K562 (cell line): Measurements from ENCODE around the gene SYNGR1. TPM values are rescaled to one million over a fixed set of nuclear protein-coding genes. Genes with fewer than 3 reads are reported as not detected.

Experiments used
- ATAC-seq: fragments of 200-7000 bp; cut with Tn5 transposase; 3 replicates; pipeline ENCODE4 v1.9.1; 2020; ENCODE audit warnings: moderate library complexity
- BruUV-seq: library from RNA; stranded (reverse); fragments of 400-500 nt; replicated peaks from 2 replicates; lab custom pipeline; 2021; lab: Mats Ljungman, UMichigan
- CTCF ChIA-PET: fragments of 300-600 bp; formaldehyde crosslinking; extraction: SDS; loops from one replicate; lab custom pipeline; 2021; ENCODE audit warnings: low intra/inter-chr PET ratio; lab: Yijun Ruan, JAX
- POLR2A ChIA-PET: fragments of 300-600, 350-650 bp; sonication (Branson Sonifier 250); formaldehyde crosslinking; extraction: SDS; loops from one replicate; lab custom pipeline; 2021; ENCODE audit warnings: antibody characterized with exemption, inconsistent platforms; lab: Yijun Ruan, JAX
- DNase-seq, 4 experiments: peaks; one replicate each; pipeline versions ENCODE4 v3.0.0 to v3.0.0-alpha.2; 2011 to 2018; ENCODE audit warnings: low spot score in 3 of 4, mixed read lengths in 3 of 4; ENCODE audit errors: extremely low read depth in 1 of 4
- FAIRE-seq: peaks from 2 replicates; lab custom pipeline; 2011; peaks lifted over from hg19 to GRCh38; lab: Jason Lieb, UNC
- H2AFZ ChIP-seq: 2 replicates; pipeline ENCODE4 v1.6.0; 2011; ENCODE audit warnings: low read depth, low read length, control low read depth, inconsistent platforms
- H3K27ac ChIP-seq: fragments of 200-600 bp; 3 replicates; pipeline ENCODE4 v1.8.0; 2011; ENCODE audit warnings: low read depth, mild to moderate bottlenecking, control low read depth, inconsistent platforms, low read length, moderate library complexity, mixed read lengths; ENCODE audit errors: extremely low read depth
- H3K27me3 ChIP-seq, 2 experiments: fragments of 300-600 bp in 1 of 2; 2 replicates in 1 of 2; 3 replicates in 1 of 2; pipeline versions ENCODE4 v1.6.0 to v1.8.0; 2011; ENCODE audit warnings: inconsistent platforms in 2 of 2, low read length in 2 of 2, mild to moderate bottlenecking in 1 of 2, mixed read lengths in 1 of 2, moderate library complexity in 1 of 2; ENCODE audit not compliant: control insufficient read depth in 2 of 2, insufficient read depth in 2 of 2
- H3K36me3 ChIP-seq: fragments of 300-600 bp; 3 replicates; pipeline ENCODE4 v1.8.0; 2011; ENCODE audit warnings: mild to moderate bottlenecking, low read length, inconsistent platforms; ENCODE audit not compliant: control insufficient read depth, insufficient read depth
- H3K4me1 ChIP-seq, 2 experiments: fragments of 200-600 bp in 1 of 2; replicated peaks in 1 of 2; 2 replicates in 1 of 2; 3 replicates in 1 of 2; pipeline versions ENCODE4 v1.5.1 to v1.8.0; 2011; ENCODE audit warnings: inconsistent platforms in 2 of 2, low read length in 2 of 2, mild to moderate bottlenecking in 1 of 2, mixed read lengths in 1 of 2, moderate library complexity in 1 of 2; ENCODE audit not compliant: control insufficient read depth in 2 of 2, insufficient read depth in 2 of 2
- H3K4me2 ChIP-seq: 2 replicates; pipeline ENCODE4 v1.6.1; 2011; ENCODE audit warnings: low read length, control low read depth, inconsistent platforms, mixed read lengths; ENCODE audit not compliant: insufficient read depth
- H3K4me3 ChIP-seq: fragments of 200-600 bp; sonication (generic), shearing (Covaris generic); 2 replicates; pipeline ENCODE4 v1.5.1; 2016; ENCODE audit warnings: control low read depth, inconsistent platforms
- H3K79me2 ChIP-seq: fragments of 200-600 bp; 3 replicates; pipeline ENCODE4 v1.8.0; 2011; ENCODE audit warnings: low read length, inconsistent platforms; ENCODE audit not compliant: control insufficient read depth, insufficient read depth
- H3K9ac ChIP-seq, 2 experiments: 2 replicates each; pipeline versions ENCODE4 v1.6.0 to v1.6.1; 2011; ENCODE audit warnings: low read depth in 2 of 2, low read length in 2 of 2, control low read depth in 1 of 2, inconsistent platforms in 1 of 2, mild to moderate bottlenecking in 1 of 2, mixed read lengths in 1 of 2; ENCODE audit not compliant: insufficient read depth in 1 of 2
- H3K9me1 ChIP-seq: one replicate; pipeline ENCODE4 v1.6.0; 2011; ENCODE audit warnings: inconsistent platforms, mild to moderate bottlenecking, low read length, moderate library complexity; ENCODE audit not compliant: control insufficient read depth, insufficient read depth
- H3K9me3 ChIP-seq: replicated peaks from 2 replicates; pipeline ENCODE4 v1.5.1; 2011; ENCODE audit warnings: low read depth, low read length, inconsistent platforms; ENCODE audit not compliant: control insufficient read depth, insufficient read depth
- H4K20me1 ChIP-seq: replicated peaks from 2 replicates; pipeline ENCODE4 v1.6.1; 2011; ENCODE audit warnings: low read length, inconsistent platforms, mixed read lengths; ENCODE audit not compliant: control insufficient read depth, insufficient read depth
- ARID3B ChIP-seq: fragments of 250-450 bp; sonication (Bioruptor Pico); IDR thresholded peaks from 2 replicates; pipeline ENCODE4 v1.4.0; 2020; ENCODE audit warnings: borderline replicate concordance
- BACH1 ChIP-seq: fragments of 200-800 bp; sonication (Bioruptor generic); IDR thresholded peaks from 2 replicates; pipeline ENCODE4 v1.6.1; 2016; ENCODE audit warnings: missing genetic modification characterization, missing compliant biosample characterization
- BDP1 ChIP-seq: IDR thresholded peaks from 3 replicates; pipeline ENCODE4 v1.6.1; 2011; ENCODE audit not compliant: insufficient read length, insufficient read depth
- HDGF ChIP-seq: fragments of 450-650 bp; IDR thresholded peaks from 2 replicates; pipeline ENCODE4 v1.6.1; 2016
- HINFP ChIP-seq: fragments of 450-650 bp; conservative IDR thresholded peaks from 2 replicates; pipeline ENCODE4 v1.6.1; 2016; ENCODE audit warnings: missing genetic modification characterization, low read depth, mild to moderate bottlenecking, control low read depth, missing compliant biosample characterization
- KLF16 ChIP-seq: IDR thresholded peaks from 2 replicates; pipeline ENCODE4 v1.6.1; 2016; ENCODE audit warnings: antibody characterized with exemption
- MECOM ChIP-seq: fragments of 250-450 bp; sonication (Bioruptor Pico); IDR thresholded peaks from 2 replicates; pipeline ENCODE4 v1.8.0; 2022; ENCODE audit warnings: inconsistent platforms
- NCOR1 ChIP-seq: fragments of 450-650 bp; IDR thresholded peaks from 2 replicates; pipeline ENCODE4 v1.6.1; 2016; ENCODE audit warnings: mild to moderate bottlenecking, moderate library complexity
- OTX1 ChIP-seq: fragments of 450-650 bp; formaldehyde crosslinking; IDR thresholded peaks from 2 replicates; pipeline ENCODE4 v1.4.0; 2022; ENCODE audit warnings: mild to moderate bottlenecking
- PHF21A ChIP-seq: fragments of 450-650 bp; IDR thresholded peaks from 2 replicates; pipeline ENCODE4 v1.6.1; 2017; ENCODE audit warnings: low read depth, borderline replicate concordance
- POLR2A ChIP-seq: fragments of 450-650 bp; conservative IDR thresholded peaks from 2 replicates; pipeline ENCODE4 v1.6.1; 2016
- POLR2AphosphoS5 ChIP-seq: IDR thresholded peaks from 2 replicates; pipeline ENCODE4 v1.6.1; 2011; ENCODE audit warnings: mild to moderate bottlenecking, low read depth, low read length, moderate library complexity; ENCODE audit not compliant: control insufficient read depth, insufficient read depth
- SMAD1 ChIP-seq: fragments of 150-350 bp; IDR thresholded peaks from 2 replicates; pipeline ENCODE4 v1.6.1; 2014; ENCODE audit warnings: low read length, low read depth; ENCODE audit not compliant: partially characterized antibody
- SMAD3 ChIP-seq: fragments of 450-650 bp; formaldehyde crosslinking; conservative IDR thresholded peaks from 2 replicates; pipeline ENCODE4 v1.4.0; 2020; ENCODE audit warnings: mild to moderate bottlenecking
- USF1 ChIP-seq: sonication (generic); formaldehyde crosslinking; IDR thresholded peaks from 2 replicates; pipeline ENCODE4 v1.9.0; 2022; ENCODE audit warnings: mild to moderate bottlenecking, missing genetic modification reagents
- ZBTB11 ChIP-seq, 3 experiments: fragments of 200-800 bp in 1 of 3; fragments of 250-450 bp in 1 of 3; fragments of 450-650 bp in 1 of 3; sonication (Bioruptor Pico) in 1 of 3; sonication (Bioruptor generic) in 1 of 3; formaldehyde crosslinking in 1 of 3; IDR thresholded peaks; 2 replicates each; pipeline versions ENCODE4 v1.6.1 to v1.8.0; 2016 to 2022; ENCODE audit warnings: mild to moderate bottlenecking in 2 of 3, missing genetic modification characterization in 2 of 3, missing compliant biosample characterization in 1 of 3, moderate library complexity in 1 of 3
- WGBS: fragments of 100-300 bp; shearing (Covaris generic); methylation state at CpG from one replicate; pipeline ENCODE4 v1.1.6; 2016; ENCODE audit warnings: low coverage, mixed read lengths; ENCODE audit not compliant: insufficient coverage; ENCODE audit errors: missing lambda C conversion rate; 5-methylcytosine and 5-hydroxymethylcytosine counted together
- in situ Hi-C: fragments of 300-500 bp; cut with MboI; formaldehyde crosslinking; loops from 4 replicates; pipeline ENCODE4 v1.15.0; 2018; ENCODE audit warnings: inconsistent platforms, mixed read lengths
- intact Hi-C: fragments of 100-400 bp; cut with micrococcal nuclease; formaldehyde crosslinking; loops from 2 replicates; pipeline ENCODE4 v1.14.2; 2022
- polyA plus RNA-seq, 8 experiments: library from polyadenylated mRNA; depleted of rRNA in 4 of 8; stranded (reverse) in 5 of 8; unstranded in 3 of 8; fragments of >200 nt; fragmentation: Nextera tagmentation in 2 of 8; fragmentation: Illumina TruSeq in 1 of 8; extraction: Ambion mirVana in 2 of 8; extraction: Trizol in 1 of 8; gene quantifications; 2 replicates each; pipeline versions ENCODE4 v1.2.1 to v1.2.3, GENCODE V29; 2011 to 2014; ENCODE audit warnings: inconsistent platforms in 1 of 8, missing spikeins in 1 of 8
- total RNA-seq, 7 experiments: library from RNA; depleted of rRNA in 6 of 7; stranded (reverse); fragments of >200 nt in 6 of 7; fragmentation: Illumina TruSeq in 2 of 7; extraction: Trizol in 2 of 7; gene quantifications; 2 replicates each; pipeline versions ENCODE4 v1.2.1 to v1.2.3, GENCODE V29; 2011 to 2021; ENCODE audit warnings: low replicate concordance in 1 of 7

Gene SYNGR1
- total and polyA plus RNA-seq, 9 of the 15 experiments (the other 6 are each of a cell fraction or from before 2014, with no cell fraction given): 1.8 to 15.9 (median 5.5) TPM

- peaks cover 3 to 7% of the 10 kb centered on the region in 2 experiments; a peak in 4 of 5 replicates for H3K4me1 ChIP-seq
- 7% methylated on average over 6 of the region's 6 CpGs for WGBS
- ChIA-PET CTCF (no interaction called here), POLR2A (no interaction called here)
- FAIRE-seq (peak; percentile 88), DNase-seq (peak; percentile 27 to 80 (median 42)), ATAC-seq (peak; percentile 83)
- H3K4me2 ChIP-seq: no peak overlapping the region
- no peaks in the 10 kb centered on the region for H3K9me3 ChIP-seq
- H3K36me3 ChIP-seq: peaks cover 71% of the 10 kb centered on the region
- H3K9me1 ChIP-seq: no peaks in the 10 kb centered on the region
- intact Hi-C loops (no loop called here), in situ Hi-C loops (no loop called here)
- no TSS peak for BruUV-seq
- no peaks in the 10 kb centered on the region for H3K79me2 ChIP-seq
- no peak overlapping the region for H3K4me3 ChIP-seq
- peak overlapping the region; percentile 65 for H3K27ac ChIP-seq
- no peaks in the 10 kb centered on the region for H4K20me1 ChIP-seq
- no peaks in the 10 kb centered on the region for H3K27me3 ChIP-seq
- no peak overlapping the region for H2AFZ ChIP-seq
- no peak overlapping the region for H3K9ac ChIP-seq
- TF ChIP-seq NCOR1 (peak; percentile 79), OTX1 (CRISPR knock-in tag) (no peak), ARID3B (CRISPR knock-in tag) (no peak), SMAD3 (CRISPR knock-in tag) (no peak), USF1 (CRISPR knock-in tag) (no peak), KLF16 (peak; percentile 34; the same call in 1 of the 2 replicates), PHF21A (no peak), HDGF (no peak), ZBTB11 (CRISPR knock-in tag; IDR thresholded peaks at IDR 0.05) (no peak), POLR2AphosphoS5 (0 out of 2 replicates have a peak, but pooled peaks have one; percentile 29), BACH1 (tag) (no peak), HINFP (tag) (no peak), POLR2A (no peak), SMAD1 (no peak), BDP1 (no peak), MECOM (no peak)
These were observed 72.9 kb downstream of the SYNGR1 start for GRCh38 chr22:39422721-39423120.
